ENCODE measurements around the gene WRAP73. TPM values are rescaled to one million over a fixed set of nuclear protein-coding genes. Genes with fewer than 3 reads are reported as not detected.
A peak's percentile ranks its signal among the peaks of the same experiment; 100 is the strongest.

The WRAP73 gene
- total and polyA plus RNA-seq, 9 of the 15 experiments (the other 6 are each of a cell fraction or from before 2014, with no cell fraction given) = 4.3 to 51.8 (median 30.1) TPM

DNA sequence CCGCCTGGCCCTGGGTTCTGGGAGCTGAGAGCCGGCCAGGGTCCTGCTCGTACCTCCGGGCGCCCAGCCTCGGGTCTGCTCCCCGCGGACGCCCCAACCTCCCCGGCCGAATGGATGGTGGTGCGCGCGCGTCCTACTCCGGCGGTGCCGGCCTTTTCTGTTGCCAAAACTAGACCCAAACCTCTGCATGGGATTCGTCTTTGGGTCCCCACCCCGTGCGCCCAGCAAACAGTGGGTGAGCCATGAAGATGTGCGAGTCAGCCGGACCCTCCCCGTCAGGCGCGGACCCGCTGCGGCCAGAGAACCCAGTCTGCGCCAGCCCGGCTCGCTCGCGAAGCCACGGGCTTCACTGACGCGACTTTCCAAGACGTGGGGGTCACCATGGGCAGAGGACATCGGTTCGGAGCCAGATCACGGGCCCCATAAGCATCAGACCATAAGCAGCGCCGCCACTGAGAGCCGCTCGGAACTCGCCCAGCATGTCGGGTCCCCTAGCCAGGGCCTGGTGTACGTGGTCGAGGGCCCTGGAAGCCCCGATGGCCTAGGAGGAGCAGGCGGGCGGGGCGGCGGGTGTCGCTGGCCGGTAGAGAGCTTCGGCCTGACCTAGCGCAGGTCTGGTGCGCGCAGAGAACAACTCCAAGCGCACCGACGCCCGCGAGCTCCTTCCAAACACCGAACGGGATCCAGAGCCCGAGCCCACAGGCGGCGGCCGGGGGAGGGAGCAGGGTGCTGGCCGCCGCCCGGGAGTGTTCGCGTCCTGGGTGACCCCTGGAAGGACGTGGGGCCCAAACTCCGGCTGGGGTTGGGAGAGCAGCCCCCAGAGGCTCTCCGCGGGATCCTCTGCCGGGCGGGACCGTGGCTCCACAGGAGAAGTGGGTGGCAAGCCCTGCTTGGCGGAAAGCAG is 1.4 kb upstream of the WRAP73 start (continued):
- TF ChIP-seq RBM17 (IDR thresholded peaks at IDR 0.05; ENCODE audit: borderline replicate concordance, low read depth, low read length) (no peak), PHF20 (IDR thresholded peaks at IDR 0.05; ENCODE audit: partially characterized antibody) (no peak)

DNA sequence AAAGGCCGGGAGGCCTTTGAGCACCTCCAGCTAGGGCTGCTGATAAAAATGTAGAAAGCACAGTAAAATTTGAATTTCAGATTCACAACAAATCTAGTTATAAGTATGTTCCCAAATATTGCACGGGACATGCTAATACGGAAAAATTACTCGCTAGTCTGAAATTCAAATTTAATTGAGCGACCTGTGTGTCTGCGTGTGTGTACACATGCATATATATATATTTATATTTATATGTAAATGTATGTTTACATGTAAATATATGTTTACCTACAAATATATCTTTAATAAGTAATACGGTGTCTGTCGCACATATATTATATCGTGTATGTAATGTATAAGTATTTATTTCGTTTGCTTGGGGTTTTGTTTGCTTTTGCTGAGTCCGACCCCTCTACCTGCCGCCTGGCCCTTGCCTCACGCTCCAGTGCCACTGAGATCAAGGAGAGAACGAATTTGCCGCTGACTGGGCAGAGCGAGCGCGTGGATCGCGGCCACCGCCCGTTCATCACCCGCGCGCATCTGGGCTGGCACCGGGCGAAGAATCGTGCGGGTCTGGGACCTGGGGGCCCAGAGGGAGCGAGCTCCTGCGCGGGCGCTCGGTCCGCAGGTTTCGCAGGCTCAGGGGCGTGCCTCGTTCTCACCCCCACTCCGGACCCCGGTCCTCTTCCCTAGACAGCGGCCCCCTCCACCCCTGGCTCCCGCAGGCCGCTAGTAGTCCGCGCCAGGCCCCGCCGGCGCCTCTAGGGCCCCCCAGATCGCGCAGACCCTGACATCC is 534 bp upstream of the WRAP73 start:
- intact Hi-C loops (cut with micrococcal nuclease) = loop anchor here (1.0 kb wide), 1 partner anchor 250 kb away; the partner anchor contains the start of gene C1orf174
- H3K4me1 ChIP-seq (replicated peaks in 1 of 2; ENCODE audit: control insufficient read depth in 2 of 2, insufficient read depth in 2 of 2, low read length in 2 of 2) = peaks cover 11 to 38% of the 10 kb centered on the region in 2 experiments
- BruUV-seq (replicated peaks) = no TSS peak
- in situ Hi-C loops (cut with MboI) = no loop called here
- H3K79me2 ChIP-seq (ENCODE audit: control insufficient read depth, insufficient read depth, low read length) = peaks cover 11% of the 10 kb centered on the region
- DNase-seq (ENCODE audit: extremely low read depth in 1 of 4, low spot score in 3 of 4) = no peak
- peaks cover 26% of the 10 kb centered on the region; the same call in 2 of the 3 replicates for H3K36me3 ChIP-seq (ENCODE audit: control insufficient read depth, insufficient read depth, low read length)
- H3K27ac ChIP-seq (ENCODE audit: extremely low read depth, low read depth, low read length) = no peak overlapping the region
- H2AFZ ChIP-seq (ENCODE audit: low read depth, low read length) = peak overlapping the region; percentile 65; the same call in 1 of the 2 replicates
- ATAC-seq = no peak
- ChIA-PET CTCF (ENCODE audit: low intra/inter-chr PET ratio) (no interaction called here), POLR2A (interaction anchor here (0.6 to 0.8 kb wide), 3 partner anchors 23 to 141 kb away, joined by 3 read pairs; no protein-coding TSS in a partner anchor)
- 89% methylated on average over 35 of the region's 50 CpGs for WGBS (ENCODE audit: insufficient coverage, low coverage, missing lambda C conversion rate)
- H3K9me1 ChIP-seq (ENCODE audit: control insufficient read depth, insufficient read depth, low read length) = no peaks in the 10 kb centered on the region
- no peaks in the 10 kb centered on the region for H3K9me3 ChIP-seq (replicated peaks; ENCODE audit: control insufficient read depth, insufficient read depth, low read depth, low read length)
- peaks cover 26 to 33% of the 10 kb centered on the region in 2 experiments for H3K27me3 ChIP-seq (ENCODE audit: control insufficient read depth in 2 of 2, insufficient read depth in 2 of 2, low read length in 2 of 2)
- no peak overlapping the region for H3K9ac ChIP-seq (ENCODE audit: insufficient read depth in 1 of 2, low read depth in 2 of 2, low read length in 2 of 2)
- H3K4me3 ChIP-seq = no peak overlapping the region
- peak overlapping the region; percentile 84; the same call in 1 of the 2 replicates for H3K4me2 ChIP-seq (ENCODE audit: insufficient read depth, low read length)
- H4K20me1 ChIP-seq (replicated peaks; ENCODE audit: control insufficient read depth, insufficient read depth, low read length) = 0 out of 2 replicates have a peak, but pooled peaks cover 3% of the 10 kb centered on the region
- no peak for FAIRE-seq
- TF ChIP-seq RNF2 (IDR thresholded peaks at IDR 0.05) (no peak), TEAD2 (tag; IDR thresholded peaks at IDR 0.05) (no peak), ZNF445 (CRISPR knock-in tag; IDR thresholded peaks at IDR 0.05; ENCODE audit: low read depth) (no peak), ZNF436 (CRISPR knock-in tag; IDR thresholded peaks at IDR 0.05) (no peak), MYC (IDR thresholded peaks at IDR 0.05; ENCODE audit: low read depth, low read length) (no peak), MYC (CRISPR knock-in tag; IDR thresholded peaks at IDR 0.05; ENCODE audit: borderline replicate concordance, low read depth) (no peak), ZNF140 (CRISPR knock-in tag; IDR thresholded peaks at IDR 0.05) (no peak), CREB3L1 (IDR thresholded peaks at IDR 0.05; ENCODE audit: borderline replicate concordance, low read depth) (0 out of 2 replicates have a peak, but pooled peaks have one; percentile 14), KAT2B (IDR thresholded peaks at IDR 0.05; ENCODE audit: low read depth, low read length) (no peak)
- TF ChIP-seq, protein P1, sequence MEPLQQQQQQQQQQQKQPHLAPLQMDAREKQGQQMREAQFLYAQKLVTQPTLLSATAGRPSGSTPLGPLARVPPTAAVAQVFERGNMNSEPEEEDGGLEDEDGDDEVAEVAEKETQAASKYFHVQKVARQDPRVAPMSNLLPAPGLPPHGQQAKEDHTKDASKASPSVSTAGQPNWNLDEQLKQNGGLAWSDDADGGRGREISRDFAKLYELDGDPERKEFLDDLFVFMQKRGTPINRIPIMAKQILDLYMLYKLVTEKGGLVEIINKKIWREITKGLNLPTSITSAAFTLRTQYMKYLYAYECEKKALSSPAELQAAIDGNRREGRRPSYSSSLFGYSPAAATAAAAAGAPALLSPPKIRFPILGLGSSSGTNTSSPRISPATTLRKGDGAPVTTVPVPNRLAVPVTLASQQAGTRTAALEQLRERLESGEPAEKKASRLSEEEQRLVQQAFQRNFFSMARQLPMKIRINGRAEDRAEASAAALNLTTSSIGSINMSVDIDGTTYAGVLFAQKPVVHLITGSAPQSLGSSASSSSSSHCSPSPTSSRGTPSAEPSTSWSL (CRISPR knock-in tag; IDR thresholded peaks at IDR 0.05; ENCODE audit: borderline replicate concordance) = no peak
- TF ChIP-seq, protein P2, sequence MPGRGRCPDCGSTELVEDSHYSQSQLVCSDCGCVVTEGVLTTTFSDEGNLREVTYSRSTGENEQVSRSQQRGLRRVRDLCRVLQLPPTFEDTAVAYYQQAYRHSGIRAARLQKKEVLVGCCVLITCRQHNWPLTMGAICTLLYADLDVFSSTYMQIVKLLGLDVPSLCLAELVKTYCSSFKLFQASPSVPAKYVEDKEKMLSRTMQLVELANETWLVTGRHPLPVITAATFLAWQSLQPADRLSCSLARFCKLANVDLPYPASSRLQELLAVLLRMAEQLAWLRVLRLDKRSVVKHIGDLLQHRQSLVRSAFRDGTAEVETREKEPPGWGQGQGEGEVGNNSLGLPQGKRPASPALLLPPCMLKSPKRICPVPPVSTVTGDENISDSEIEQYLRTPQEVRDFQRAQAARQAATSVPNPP (IDR thresholded peaks at IDR 0.05; ENCODE audit: borderline replicate concordance, insufficient read depth, insufficient read length) = no peak
